Measurements from ENCODE around the gene SLC26A1.
"Not testable (repeated sequence)": the region's sequence is repeated elsewhere in the genome, so short reads cannot be mapped to it uniquely, and the experiment has no call there.

SLC26A1 gene

GRCh38 chr4:951594-952468 is 41.4 kb downstream of the SLC26A1 start:
- no peak overlapping the region for H3K4me3 ChIP-seq (ENCODE audit: low read length)
- TF ChIP-seq ZNF274 (IDR thresholded peaks at IDR 0.05; ENCODE audit: low read depth, low read length), result no peak

- no peak for TF ChIP-seq ZNF274 (IDR thresholded peaks at IDR 0.05; ENCODE audit: low read depth, low read length)
- H3K4me3 ChIP-seq (ENCODE audit: low read length), result no peak overlapping the region
These were observed 42.0 kb downstream of the SLC26A1 start for GRCh38 chr4:951186-951585.

GRCh38 chr4:950136-951020 is 42.8 kb downstream of the SLC26A1 start:
- no peak for TF ChIP-seq ZNF274 (IDR thresholded peaks at IDR 0.05; ENCODE audit: low read depth, low read length)

GRCh38 chr4:949656-950055 is 43.5 kb downstream of the SLC26A1 start:
- no peak overlapping the region for H3K4me3 ChIP-seq (ENCODE audit: low read length)
- no peak for TF ChIP-seq ZNF274 (IDR thresholded peaks at IDR 0.05; ENCODE audit: low read depth, low read length)

More at GRCh38 chr4:950136-951020, 42.8 kb downstream of the SLC26A1 start:
- H3K4me3 ChIP-seq (ENCODE audit: low read length), result no peak overlapping the region

GRCh38 chr4:948936-949300 is 44.3 kb downstream of the SLC26A1 start:
- TF ChIP-seq ZNF274 (IDR thresholded peaks at IDR 0.05; ENCODE audit: low read depth, low read length), result no peak

GRCh38 chr4:948101-948935 is 44.9 kb downstream of the SLC26A1 start:
- H3K4me3 ChIP-seq (ENCODE audit: low read length), result no peak overlapping the region
- TF ChIP-seq ZNF274 (IDR thresholded peaks at IDR 0.05; ENCODE audit: low read depth, low read length), result no peak

More at GRCh38 chr4:948936-949300, 44.3 kb downstream of the SLC26A1 start:
- H3K4me3 ChIP-seq (ENCODE audit: low read length), result no peak overlapping the region

- no peak for TF ChIP-seq ZNF274 (IDR thresholded peaks at IDR 0.05; ENCODE audit: low read depth, low read length)
- no peak overlapping the region for H3K4me3 ChIP-seq (ENCODE audit: low read length)
These were observed 45.7 kb downstream of the SLC26A1 start for GRCh38 chr4:947491-947971.

- no peak for TF ChIP-seq ZNF274 (IDR thresholded peaks at IDR 0.05; ENCODE audit: low read depth, low read length)
- no peak overlapping the region for H3K4me3 ChIP-seq (ENCODE audit: low read length)
These were observed 46.4 kb downstream of the SLC26A1 start for GRCh38 chr4:946517-947471.

GRCh38 chr4:946103-946450 is 47.1 kb downstream of the SLC26A1 start:
- H3K4me3 ChIP-seq (ENCODE audit: low read length), result no peak overlapping the region
- TF ChIP-seq ZNF274 (IDR thresholded peaks at IDR 0.05; ENCODE audit: low read depth, low read length), result no peak

GRCh38 chr4:945274-946102 is 47.7 kb downstream of the SLC26A1 start:
- no peak overlapping the region for H3K4me3 ChIP-seq (ENCODE audit: low read length)
- no peak for TF ChIP-seq ZNF274 (IDR thresholded peaks at IDR 0.05; ENCODE audit: low read depth, low read length)

- H3K4me3 ChIP-seq (ENCODE audit: low read length), result not testable (repeated sequence)
These were observed 53.7 kb downstream of the SLC26A1 start for GRCh38 chr4:939508-939907.

All from GM08714 (cell line).